SIG-M5 treated with dmso at 0.1 percent for 504 hours (cell line): ENCODE results near the gene SORCS2.
"Not testable (repeated sequence)": the region's sequence is repeated elsewhere in the genome, so short reads cannot be mapped to it uniquely, and the experiment has no call there.

ENCODE experiments used
- DNase-seq: peaks from one replicate; lab custom pipeline; 2025; ENCODE audit not compliant: unreplicated experiment; lab: John Stamatoyannopoulos, UW

Gene SORCS2

DNA sequence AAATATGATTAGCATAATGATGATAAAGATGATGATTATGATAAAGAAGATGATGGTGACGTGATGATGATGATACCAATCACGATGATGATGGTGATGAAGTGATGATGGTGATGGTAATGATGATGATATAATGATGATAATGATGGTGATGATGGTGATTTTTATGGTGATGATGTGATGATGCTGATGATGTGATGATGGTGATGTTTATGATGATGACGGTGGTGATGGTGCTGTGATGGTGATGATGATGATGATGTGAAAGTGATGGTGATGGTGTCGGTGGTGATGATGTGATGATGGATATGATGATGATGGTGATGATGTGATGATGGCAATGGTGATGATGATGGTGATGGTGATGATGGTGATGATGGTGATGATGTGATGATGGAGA lies 373.1 kb downstream of the SORCS2 start:
- no peak for DNase-seq

DNA sequence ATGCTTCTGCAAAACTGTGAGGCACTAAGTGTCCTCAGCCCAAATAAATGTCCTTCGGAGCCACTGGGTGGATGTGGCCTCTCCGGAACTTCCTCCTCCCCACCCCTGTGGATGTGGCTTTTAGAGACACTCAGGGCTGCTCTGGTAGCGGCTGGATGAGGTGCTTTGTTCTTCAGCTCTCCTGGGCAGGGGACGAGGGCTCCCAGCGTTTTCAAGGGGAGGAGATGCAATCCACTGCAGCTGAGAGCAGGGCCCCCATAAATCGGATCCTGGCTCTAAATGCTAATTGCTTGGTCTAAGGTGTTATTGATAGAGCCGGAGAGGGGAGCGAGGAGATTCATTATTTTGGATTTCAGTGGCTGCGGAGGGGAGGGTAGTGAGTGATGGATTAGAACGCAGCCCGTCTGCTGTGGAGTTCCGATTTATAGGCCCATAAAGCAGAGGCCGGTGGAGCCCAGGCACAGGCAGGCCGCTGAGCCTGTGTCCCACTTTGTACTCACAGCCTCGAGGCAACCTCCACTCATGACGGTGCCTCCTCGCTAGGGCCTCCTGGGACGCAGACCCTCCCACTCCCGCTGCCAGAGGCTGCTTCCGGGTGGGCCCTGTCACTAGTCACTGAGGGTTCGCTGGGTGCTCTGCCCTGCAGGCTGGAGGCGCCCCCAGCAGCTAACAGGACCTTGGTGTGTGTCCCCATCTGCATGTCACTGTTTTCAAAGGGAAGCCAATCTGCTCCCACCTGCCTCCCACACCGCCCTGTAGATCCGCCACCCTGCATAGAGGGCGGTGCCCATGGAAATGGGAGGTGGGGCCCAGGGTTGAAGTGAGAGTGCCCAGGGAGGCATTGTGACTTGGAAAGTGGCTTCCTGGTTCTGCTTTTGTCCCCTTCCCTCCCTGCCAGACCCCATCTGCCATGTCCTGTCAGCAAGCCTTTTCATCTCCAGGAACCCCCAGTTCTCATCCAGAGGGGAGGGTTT lies 377.8 kb downstream of the SORCS2 start:
- DNase-seq, result no peak

DNA sequence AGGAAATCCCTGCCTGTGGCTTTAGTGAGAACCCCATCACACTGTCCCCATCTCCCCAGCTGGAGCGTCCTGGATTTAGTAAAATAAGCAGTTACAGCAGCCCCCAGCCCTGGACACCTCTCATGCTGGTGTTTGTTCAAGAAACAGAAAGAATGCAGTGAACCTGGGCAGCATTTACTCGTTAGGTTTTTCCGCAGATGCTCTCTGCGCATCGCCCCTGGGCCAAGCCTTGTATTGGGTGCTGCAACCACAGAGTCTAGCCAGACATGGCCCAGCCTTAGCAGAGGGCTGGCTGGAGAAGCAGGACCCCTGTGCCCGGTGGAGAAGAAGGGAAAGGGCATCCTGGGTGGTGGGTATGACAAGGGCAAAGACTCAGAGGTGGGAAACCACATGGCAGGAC lies 378.7 kb downstream of the SORCS2 start:
- no peak for DNase-seq

DNA sequence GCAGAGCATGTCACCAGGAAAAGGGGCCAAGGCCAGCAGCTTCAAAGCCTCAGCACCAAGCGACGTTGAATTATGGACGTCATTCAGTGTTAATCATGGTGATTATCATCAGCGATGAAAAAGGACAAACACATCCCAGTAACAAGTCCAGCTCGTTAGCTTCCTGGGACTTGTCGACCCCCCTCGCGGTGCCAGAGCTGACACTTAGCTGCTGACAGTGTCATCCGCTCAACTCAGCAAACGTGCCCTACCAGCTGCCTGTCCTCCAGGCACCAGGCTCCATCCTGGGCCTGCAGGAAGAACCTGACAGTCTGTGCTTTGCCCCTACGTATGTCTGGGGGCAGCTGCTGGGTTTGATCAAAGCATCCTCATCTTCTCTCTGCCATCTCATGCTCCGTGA lies 379.4 kb downstream of the SORCS2 start:
- no peak for DNase-seq

DNA sequence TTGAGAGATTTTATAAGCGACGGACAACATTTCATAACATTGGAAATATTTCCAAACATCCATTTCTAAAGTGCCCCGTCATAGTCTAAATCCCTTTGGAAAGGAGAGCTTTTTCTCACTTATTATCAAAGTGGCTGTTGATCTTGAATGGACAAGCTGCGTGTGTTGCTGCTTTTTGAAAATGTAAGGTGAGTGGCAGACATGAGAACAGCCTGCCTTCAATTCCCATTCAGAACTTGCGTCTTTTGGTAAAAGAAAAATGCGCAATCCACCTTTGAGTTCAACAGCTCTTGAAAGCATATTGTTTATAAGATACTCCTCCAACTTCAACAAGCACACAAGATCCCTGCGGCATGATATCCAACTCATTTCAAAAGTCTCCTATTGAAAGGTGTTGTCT lies 380.6 kb downstream of the SORCS2 start:
- no peak for DNase-seq

DNA sequence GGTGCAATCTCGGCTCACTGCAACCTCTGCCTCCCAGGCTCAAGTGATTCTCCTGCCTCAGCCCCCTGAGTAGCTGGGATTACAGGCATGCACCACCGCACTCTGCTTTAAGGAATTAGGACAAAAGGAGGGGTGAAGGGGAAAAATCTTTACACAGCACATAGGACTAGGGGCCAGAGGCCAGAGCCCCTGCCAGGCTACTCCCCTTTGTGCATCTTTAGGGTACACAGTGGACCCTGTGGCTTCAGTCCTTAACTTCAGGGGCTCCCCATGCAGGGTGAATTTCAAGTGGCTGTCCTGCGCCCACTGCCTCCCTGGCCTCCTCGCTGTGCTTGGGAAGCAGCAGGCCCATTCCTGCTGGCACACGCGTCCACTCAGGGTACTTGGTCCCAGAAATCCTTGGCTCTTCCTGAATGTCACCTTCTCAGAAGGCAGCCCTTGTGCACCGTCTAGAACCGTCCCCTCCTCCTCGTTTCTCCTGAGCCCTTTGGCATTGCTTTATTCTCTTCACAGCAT lies 381.3 kb downstream of the SORCS2 start:
- no peak for DNase-seq

DNA sequence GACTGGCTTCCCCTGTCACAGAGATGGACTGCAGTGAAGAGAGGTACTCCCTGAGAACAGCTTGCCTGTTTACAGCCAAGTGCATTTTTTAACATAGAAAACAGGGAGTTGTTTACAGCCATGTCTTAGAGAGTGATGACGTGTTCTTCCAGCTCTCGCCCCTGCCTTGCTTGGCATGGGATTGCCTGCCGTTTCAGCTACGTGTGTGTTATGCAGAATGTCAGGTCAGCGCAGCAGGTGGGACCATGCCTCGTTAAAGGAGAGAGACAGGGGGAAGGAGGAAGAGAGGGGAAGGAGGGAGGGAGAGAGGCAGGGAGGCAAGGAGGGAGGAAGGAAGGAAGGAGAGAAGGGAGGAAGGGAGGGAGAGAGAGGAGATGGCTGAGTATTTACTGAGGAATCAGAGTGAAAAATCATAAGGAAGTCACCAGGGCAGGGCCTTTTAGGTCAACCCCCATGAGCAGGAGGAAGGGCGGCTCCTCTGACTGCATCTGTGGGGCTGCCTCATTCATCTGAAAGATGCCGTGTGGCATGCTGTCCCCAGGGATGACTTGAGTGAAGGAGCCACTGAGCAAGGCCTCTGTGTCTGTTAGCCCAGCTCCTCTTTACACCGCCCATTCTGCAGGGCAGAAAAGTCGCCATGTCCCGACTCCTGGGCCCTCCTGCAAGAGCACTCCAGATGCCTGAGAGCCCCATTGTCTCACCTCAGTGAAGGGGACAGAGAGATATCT lies 382.1 kb downstream of the SORCS2 start:
- DNase-seq, result no peak

DNA sequence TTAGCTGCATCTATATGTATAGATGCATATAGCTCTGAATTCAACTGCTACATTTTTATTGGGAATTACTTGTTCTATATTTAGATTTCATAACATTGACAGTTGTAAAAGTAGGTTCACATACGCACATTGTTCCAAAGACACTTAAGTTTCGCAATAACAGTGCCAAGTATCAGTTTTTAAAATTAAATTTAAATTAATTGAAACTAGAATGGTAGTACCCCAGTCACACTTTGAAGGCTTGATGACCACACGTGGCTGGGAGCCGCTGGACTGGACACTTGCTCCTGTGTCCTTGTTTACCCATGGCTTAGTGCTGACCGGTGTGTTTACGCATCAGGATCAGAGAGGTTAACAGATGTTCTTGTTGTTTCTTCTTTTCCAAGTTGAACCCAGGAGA lies 383.1 kb downstream of the SORCS2 start:
- no peak for DNase-seq

DNA sequence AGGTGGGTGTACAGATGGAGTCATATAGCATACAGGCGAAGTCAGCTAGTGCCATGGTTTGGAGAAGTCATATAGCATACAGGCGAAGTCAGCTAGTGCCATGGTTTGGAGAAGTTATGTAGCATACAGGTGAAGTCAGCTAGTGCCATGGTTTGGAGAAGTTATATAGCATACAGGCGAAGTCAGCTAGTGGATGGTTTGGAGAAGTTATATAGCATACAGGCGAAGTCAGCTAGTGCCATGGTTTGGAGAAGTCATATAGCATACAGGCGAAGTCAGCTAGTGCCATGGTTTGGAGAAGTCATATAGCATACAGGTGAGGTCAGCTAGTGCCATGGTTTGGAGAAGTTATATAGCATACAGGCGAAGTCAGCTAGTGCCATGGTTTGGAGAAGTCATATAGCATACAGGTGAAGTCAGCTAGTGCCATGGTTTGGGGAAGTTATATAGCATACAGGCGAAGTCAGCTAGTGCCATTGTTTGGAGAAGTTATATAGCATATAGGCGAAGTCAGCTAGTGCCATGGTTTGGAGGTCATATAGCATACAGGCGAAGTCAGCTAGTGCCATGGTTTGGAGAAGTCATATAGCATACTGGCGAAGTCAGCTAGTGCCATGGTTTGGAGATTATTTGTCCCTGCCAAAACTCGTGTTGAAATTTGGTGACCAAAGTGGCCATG lies 385.2 kb downstream of the SORCS2 start:
- not testable (repeated sequence) for DNase-seq

DNA sequence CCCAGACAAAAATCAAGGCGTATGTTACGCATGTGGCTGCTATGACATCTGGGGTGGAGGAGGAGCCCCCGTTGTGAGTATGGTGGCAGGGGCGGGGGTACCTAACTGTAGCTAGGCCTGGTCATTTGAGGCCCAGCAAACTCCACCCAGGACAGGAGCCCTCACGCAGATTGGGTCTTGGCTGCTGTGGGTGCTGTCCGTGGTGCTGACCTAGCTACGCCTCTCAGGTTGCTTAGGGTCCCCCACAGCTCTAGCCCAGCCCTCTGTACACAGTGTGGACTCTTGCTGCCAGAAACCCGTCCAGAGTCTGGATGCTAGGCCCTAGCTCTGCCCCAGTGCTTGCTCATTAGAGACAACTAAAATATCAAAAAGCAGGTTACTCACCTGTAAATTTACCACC lies 389.1 kb downstream of the SORCS2 start:
- DNase-seq, result no peak

DNA sequence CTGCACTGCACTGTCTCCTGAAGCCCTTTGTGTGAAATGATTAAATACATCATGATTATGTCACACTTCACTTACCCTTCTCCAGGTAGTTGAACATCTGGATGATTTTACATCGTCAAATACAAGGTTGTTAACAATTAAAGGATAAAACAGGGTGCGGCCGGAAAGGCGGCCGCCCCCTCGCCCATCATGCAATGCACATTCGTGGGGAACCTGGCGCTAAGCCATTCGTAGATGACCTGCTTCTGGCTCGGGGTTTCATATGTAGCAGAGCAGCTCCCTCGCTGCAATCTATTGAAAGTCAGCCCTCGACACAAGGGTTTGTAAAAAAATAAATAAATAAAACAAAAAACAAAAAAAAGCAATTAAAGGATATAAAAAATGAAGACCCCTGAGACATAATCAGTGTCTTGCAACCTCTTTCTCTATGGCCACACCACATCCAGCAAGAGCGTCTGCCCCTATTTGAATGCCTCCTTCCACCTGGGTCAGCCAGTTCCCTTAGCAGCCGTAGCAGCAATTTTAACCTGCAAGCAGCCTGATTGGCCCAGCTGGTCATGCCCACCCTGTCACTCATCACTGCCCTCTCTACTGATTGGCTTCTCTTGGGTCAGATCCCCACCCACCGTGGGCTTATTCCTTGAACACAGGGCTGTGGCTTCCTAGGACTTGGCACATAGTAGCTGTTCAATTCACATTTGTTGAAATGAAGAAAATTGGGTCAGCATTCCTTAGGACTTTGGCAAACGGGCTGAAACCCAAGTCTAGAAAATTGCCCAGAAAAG lies 390.2 kb downstream of the SORCS2 start:
- no peak for DNase-seq

DNA sequence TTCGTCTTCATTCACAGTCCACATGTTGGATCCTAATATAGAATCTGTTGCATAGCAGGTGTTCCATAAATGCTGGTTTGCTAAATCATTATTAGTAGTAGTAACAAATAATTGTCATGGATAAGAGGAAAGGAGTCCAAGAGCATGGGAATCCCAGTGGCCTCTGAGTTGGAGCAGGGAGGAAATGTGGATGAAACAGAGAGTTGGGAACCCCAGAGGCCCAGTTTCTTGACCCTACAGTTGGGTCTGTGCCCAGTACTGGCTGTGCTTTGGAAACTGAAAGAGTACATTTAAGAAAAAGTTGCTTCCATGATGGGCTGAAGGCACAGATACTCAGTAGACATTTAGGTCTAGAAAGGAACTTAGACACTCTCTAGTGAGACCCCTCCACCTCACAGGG lies 391.8 kb downstream of the SORCS2 start:
- no peak for DNase-seq

DNA sequence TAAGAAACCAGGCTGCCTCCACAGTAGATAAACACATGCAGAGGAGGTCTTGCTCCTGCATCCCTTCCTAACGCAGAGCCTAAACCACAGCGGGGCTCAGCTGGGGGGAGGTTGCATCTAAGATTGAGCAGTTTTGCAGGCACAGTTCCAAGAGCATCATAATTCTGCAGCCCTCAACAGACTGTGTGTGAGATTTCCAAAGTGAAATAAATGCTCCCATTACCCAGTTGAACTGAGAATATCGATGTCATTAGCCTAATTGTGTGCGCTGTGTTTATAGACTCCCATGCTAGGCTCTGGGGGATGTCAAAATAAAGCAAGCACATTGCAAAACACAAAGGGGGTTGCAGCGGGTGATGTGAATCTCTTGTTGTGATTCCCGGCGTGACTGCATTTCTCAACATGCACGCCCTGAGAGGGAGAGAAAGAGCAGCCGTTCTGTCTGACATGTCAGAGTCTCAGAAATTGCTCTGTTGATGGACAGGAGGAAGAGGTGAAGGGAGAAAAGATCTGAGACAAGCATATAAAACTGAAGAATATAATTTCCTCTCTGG lies 392.3 kb downstream of the SORCS2 start:
- DNase-seq, result no peak

DNA sequence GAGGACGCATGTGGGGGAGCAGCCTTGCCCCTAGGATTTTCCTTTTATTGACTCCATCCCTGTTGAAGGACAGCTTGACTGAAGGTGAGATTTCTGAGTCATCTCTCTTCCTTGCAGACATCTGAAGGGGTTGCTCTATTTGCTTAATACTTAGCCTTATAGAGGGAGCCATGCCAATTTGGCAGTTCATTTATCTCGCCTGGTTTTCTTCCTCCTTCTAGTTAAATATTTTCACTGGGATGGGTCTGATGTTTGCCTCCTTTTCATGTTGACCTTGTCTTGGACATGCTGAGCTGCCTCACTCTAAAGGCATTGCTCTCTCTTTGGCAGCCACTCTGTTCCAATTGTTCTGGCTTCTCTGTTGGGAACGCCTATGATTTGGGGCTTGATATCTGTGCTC lies 393.4 kb downstream of the SORCS2 start:
- DNase-seq, result no peak

DNA sequence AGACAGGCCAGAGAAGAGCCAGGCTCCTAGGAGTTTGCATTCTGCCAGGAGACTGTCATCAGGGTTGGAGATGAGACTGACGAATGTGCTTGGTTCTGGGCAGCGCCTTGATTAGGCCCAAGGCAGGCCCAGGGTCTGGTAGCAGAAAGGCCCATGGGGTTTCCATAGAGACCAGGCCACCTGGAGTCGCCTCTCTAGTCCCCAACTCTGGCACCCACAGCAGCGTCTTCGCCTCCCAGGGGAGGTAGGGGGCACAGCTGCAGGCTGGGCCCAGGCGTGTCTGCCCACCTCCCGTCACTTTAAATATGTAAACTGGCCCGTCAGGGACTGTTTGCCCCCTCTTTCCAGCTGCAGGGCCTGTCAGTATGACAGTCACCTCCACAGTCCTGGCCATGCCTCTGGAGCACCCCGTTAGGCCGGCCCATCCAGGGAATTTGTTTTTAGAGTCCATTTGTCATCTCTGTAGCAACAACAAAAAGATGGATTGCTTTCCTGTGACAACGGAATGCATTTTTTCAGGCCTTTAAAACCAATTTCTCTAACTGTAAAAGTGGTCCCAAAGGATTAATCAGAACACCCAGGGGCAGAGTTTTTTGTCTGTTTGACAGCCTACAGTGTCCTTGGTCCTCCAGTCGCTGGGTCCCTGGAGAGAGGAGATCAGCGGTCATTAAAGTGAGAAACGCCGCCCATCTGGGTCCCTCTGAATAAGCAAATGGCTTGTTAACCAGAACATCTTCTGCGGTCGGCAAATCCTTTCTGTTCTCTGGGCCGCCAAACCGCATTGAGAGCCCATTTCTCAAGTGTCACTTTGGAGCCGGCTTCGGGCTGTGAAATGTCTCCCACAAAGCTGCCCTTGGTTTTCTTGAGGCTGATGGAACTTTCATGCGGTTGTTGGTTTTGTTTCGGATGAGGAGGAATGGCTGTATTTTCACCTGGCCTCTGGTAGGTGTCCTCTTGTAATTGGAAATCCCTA lies 395.4 kb downstream of the SORCS2 start:
- no peak for DNase-seq

DNA sequence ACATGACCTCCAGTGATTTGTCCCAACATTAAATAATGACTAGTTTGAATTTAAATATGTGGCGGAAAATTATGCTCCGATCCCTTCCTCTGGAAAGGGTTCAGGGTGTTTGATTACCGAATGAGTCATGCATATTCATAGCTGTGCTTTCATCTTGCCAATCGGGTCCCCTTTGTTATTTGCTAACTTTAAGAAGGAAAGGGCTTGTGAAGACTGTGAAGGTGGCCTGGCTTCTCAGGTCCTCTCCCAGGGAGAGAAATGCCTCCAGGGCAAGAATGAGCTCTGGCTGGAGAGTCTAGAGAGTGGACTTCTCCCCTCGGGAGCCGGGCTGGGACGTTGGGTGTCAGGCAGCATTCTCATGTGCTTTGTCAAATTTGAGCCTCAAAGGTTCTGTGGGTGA lies 397.9 kb downstream of the SORCS2 start:
- no peak for DNase-seq

DNA sequence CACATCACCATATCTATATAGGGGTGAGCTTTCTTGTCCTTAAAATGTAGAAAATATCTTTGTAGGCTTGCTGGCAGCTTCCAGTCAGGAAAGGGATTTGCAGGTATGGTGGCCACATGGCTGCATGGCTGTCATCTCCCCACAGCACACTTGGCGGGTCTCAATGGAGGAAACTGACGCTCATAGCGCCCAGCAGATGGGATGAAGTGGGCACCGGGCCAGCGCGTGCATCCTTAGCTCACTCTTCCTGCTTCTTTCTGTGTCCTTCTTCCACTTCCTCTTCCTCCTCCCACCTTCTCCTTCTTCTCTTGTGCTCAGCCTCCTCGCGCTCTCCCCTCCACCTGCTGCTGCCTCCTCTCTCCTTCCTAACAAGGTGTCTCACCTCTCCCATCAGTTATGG lies 398.6 kb downstream of the SORCS2 start:
- DNase-seq, result no peak

DNA sequence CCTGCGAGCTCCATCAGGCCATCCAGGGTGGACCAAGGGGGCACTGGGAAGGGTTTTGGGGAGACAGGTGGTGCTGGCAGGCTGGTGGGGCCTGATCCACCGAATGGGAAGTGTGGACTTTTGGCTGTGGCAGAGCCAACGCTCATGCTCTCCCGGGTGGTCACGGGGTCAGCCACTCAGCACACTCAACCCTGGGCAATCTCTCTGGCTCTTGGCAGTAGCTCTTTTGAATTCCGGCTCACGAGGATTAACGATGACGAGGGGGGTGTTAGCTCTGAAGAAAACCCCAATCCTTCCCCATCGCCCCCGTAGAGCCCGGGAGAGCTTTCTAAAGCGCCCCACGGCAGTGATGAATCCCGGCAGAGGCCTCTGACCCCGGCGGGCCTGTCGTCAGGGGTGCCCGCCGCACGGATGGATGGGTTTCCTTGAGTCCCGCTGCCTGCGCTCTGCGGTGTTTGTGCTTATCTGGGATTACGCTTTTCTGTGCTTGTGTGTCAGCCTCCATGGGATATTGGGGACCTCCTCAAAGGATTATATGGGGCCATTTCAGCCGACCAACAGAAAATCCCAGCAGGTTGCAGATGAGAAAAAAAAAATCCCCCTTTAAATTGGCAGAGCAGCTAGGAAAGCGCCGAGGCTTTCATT lies 399.2 kb downstream of the SORCS2 start:
- no peak for DNase-seq
